ENCODE data around the gene TPMT.

TPMT gene

GRCh38 chr6:18107061-18107460, 47.8 kb downstream of the TPMT start:
- no peak for DNase-seq

- no peak for DNase-seq
Measured at GRCh38 chr6:18102783-18103509, 51.9 kb downstream of the TPMT start.

GRCh38 chr6:18101873-18102272, 53.0 kb downstream of the TPMT start:
- no peak for DNase-seq

GRCh38 chr6:18101271-18101670, 53.6 kb downstream of the TPMT start:
- no peak for DNase-seq

GRCh38 chr6:18100296-18100695, 54.6 kb downstream of the TPMT start:
- no peak for DNase-seq

- DNase-seq = no peak
Measured at GRCh38 chr6:18099511-18099910, 55.4 kb downstream of the TPMT start.

- DNase-seq = no peak
Measured at GRCh38 chr6:18096423-18096822, 58.5 kb downstream of the TPMT start.

- no peak for DNase-seq
Measured at GRCh38 chr6:18091382-18091781, 63.5 kb downstream of the TPMT start.

GRCh38 chr6:18090349-18090786, 64.5 kb downstream of the TPMT start:
- DNase-seq = no peak

- peak; percentile 41 for DNase-seq
Measured at GRCh38 chr6:18088419-18089296, 66.2 kb downstream of the TPMT start.

- DNase-seq = no peak
Measured at GRCh38 chr6:18087396-18088165, 67.3 kb downstream of the TPMT start.

- DNase-seq = peak; percentile 81
Measured at GRCh38 chr6:18081025-18081668, 73.7 kb downstream of the TPMT start.

GRCh38 chr6:18080544-18080943, 74.3 kb downstream of the TPMT start:
- DNase-seq = no peak

GRCh38 chr6:18078866-18079265, 76.0 kb downstream of the TPMT start:
- DNase-seq = no peak

Measured in DMS53 (cell line).